ENCODE results near the gene MYO1H. TPM values are rescaled to one million over a fixed set of nuclear protein-coding genes. Genes with fewer than 3 reads are reported as not detected.

Gene MYO1H
- total RNA-seq, 2 experiments from 2014 or later = 0.28 to 0.59 TPM

- peaks cover 3% of the 10 kb centered on the region for H3K4me1 ChIP-seq (ENCODE audit: insufficient read depth, low read length, poor library complexity, severe bottlenecking)
- H3K27ac ChIP-seq (ENCODE audit: low read depth, low read length, poor library complexity, severe bottlenecking) = no peak overlapping the region
- no peaks in the 10 kb centered on the region for H3K9me3 ChIP-seq (ENCODE audit: low read length)
- intact Hi-C loops (cut with micrococcal nuclease; ENCODE audit: unreplicated experiment) = loop anchor here (5.0 kb wide), 1 partner anchor 275 kb away; no protein-coding TSS in a partner anchor
- no peak overlapping the region for H3K4me3 ChIP-seq (ENCODE audit: low read depth, low read length, poor library complexity, severe bottlenecking)
- no peaks in the 10 kb centered on the region for H3K9me2 ChIP-seq (ENCODE audit: insufficient read depth, low read length)
- no peaks in the 10 kb centered on the region for H3K36me3 ChIP-seq (ENCODE audit: insufficient read depth, low read length)
- TF ChIP-seq EZH2phosphoT487 (IDR thresholded peaks at IDR 0.05; ENCODE audit: borderline replicate concordance, low read depth, low read length) = no peak
- TF ChIP-seq, protein P1, sequence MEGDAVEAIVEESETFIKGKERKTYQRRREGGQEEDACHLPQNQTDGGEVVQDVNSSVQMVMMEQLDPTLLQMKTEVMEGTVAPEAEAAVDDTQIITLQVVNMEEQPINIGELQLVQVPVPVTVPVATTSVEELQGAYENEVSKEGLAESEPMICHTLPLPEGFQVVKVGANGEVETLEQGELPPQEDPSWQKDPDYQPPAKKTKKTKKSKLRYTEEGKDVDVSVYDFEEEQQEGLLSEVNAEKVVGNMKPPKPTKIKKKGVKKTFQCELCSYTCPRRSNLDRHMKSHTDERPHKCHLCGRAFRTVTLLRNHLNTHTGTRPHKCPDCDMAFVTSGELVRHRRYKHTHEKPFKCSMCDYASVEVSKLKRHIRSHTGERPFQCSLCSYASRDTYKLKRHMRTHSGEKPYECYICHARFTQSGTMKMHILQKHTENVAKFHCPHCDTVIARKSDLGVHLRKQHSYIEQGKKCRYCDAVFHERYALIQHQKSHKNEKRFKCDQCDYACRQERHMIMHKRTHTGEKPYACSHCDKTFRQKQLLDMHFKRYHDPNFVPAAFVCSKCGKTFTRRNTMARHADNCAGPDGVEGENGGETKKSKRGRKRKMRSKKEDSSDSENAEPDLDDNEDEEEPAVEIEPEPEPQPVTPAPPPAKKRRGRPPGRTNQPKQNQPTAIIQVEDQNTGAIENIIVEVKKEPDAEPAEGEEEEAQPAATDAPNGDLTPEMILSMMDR (conservative IDR thresholded peaks at IDR 0.05; ENCODE audit: low read length) = peak; percentile 77
- ChIA-PET POLR2A (interaction anchor here (0.7 kb wide), 1 partner anchor 126 kb away, joined by 4 read pairs; no protein-coding TSS in a partner anchor), CTCF (ENCODE audit: unreplicated experiment) (no interaction called here)
- H3K79me2 ChIP-seq (ENCODE audit: insufficient read depth, low read depth, low read length) = no peaks in the 10 kb centered on the region
- DNase-seq (ENCODE audit: low spot score) = peak; percentile 57
- H3K4me2 ChIP-seq (ENCODE audit: low read length) = no peak overlapping the region
- no peaks in the 10 kb centered on the region for H4K20me1 ChIP-seq (ENCODE audit: insufficient read depth, low read length)
- BruUV-seq (replicated peaks) = no TSS peak
- H2AFZ ChIP-seq (ENCODE audit: low read length) = no peak overlapping the region
Observed at GRCh38 chr12:109387425-109388166, 39.9 kb downstream of the MYO1H start.

GRCh38 chr12:109388167-109388563, 40.5 kb downstream of the MYO1H start:
- BruUV-seq (replicated peaks) = no TSS peak
- no peak for DNase-seq (ENCODE audit: low spot score)
- no peak overlapping the region for H3K27ac ChIP-seq (ENCODE audit: low read depth, low read length, poor library complexity, severe bottlenecking)
- H3K4me3 ChIP-seq (ENCODE audit: low read depth, low read length, poor library complexity, severe bottlenecking) = no peak overlapping the region
- H3K4me2 ChIP-seq (ENCODE audit: low read length) = no peak overlapping the region
- no peak for TF ChIP-seq EZH2phosphoT487 (IDR thresholded peaks at IDR 0.05; ENCODE audit: borderline replicate concordance, low read depth, low read length)
- TF ChIP-seq, protein P1 (conservative IDR thresholded peaks at IDR 0.05; ENCODE audit: low read length) = no peak
- no peaks in the 10 kb centered on the region for H3K79me2 ChIP-seq (ENCODE audit: insufficient read depth, low read depth, low read length)
- H3K4me1 ChIP-seq (ENCODE audit: insufficient read depth, low read length, poor library complexity, severe bottlenecking) = peaks cover 3% of the 10 kb centered on the region
- H3K36me3 ChIP-seq (ENCODE audit: insufficient read depth, low read length) = no peaks in the 10 kb centered on the region
- no peaks in the 10 kb centered on the region for H3K9me2 ChIP-seq (ENCODE audit: insufficient read depth, low read length)
- intact Hi-C loops (cut with micrococcal nuclease; ENCODE audit: unreplicated experiment) = loop anchor here (5.0 kb wide), 1 partner anchor 276 kb away; no protein-coding TSS in a partner anchor
- H4K20me1 ChIP-seq (ENCODE audit: insufficient read depth, low read length) = no peaks in the 10 kb centered on the region
- POLR2A ChIA-PET = no interaction called here
- H2AFZ ChIP-seq (ENCODE audit: low read length) = no peak overlapping the region
- CTCF ChIA-PET (ENCODE audit: unreplicated experiment) = no interaction called here
- H3K9me3 ChIP-seq (ENCODE audit: low read length) = no peaks in the 10 kb centered on the region

DNA sequence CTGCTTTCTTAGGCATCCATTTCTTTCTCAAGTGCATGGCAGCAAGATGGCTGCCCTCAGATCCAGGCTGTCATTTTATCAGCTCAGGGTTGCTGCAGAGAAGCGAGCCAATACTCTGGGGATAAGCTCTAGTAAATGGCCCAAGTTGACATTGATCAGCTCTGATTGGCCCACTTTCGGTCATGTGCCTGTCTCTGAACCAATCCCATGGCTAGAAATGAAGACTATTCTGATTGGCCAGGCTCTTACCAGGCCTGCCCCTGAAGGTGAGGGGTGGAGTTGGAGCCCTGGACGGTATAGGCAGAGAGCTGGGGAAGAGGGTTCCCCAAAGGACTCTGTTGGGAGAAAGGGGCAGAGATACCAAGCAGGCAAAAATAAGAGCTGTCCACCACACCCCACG, 41.4 kb downstream of the MYO1H start:
- H2AFZ ChIP-seq (ENCODE audit: low read length) = peak overlapping the region; percentile 84
- no peaks in the 10 kb centered on the region for H3K79me2 ChIP-seq (ENCODE audit: insufficient read depth, low read depth, low read length)
- H3K9me3 ChIP-seq (ENCODE audit: low read length) = no peaks in the 10 kb centered on the region
- TF ChIP-seq EZH2phosphoT487 (IDR thresholded peaks at IDR 0.05; ENCODE audit: borderline replicate concordance, low read depth, low read length) = no peak
- no peak overlapping the region for H3K27ac ChIP-seq (ENCODE audit: low read depth, low read length, poor library complexity, severe bottlenecking)
- intact Hi-C loops (cut with micrococcal nuclease; ENCODE audit: unreplicated experiment) = loop anchor here (5.0 kb wide), 1 partner anchor 277 kb away; no protein-coding TSS in a partner anchor
- no peaks in the 10 kb centered on the region for H3K36me3 ChIP-seq (ENCODE audit: insufficient read depth, low read length)
- H3K9me2 ChIP-seq (ENCODE audit: insufficient read depth, low read length) = no peaks in the 10 kb centered on the region
- no TSS peak for BruUV-seq (replicated peaks)
- peaks cover 3% of the 10 kb centered on the region for H3K4me1 ChIP-seq (ENCODE audit: insufficient read depth, low read length, poor library complexity, severe bottlenecking)
- 0 out of 2 replicates have a peak overlapping the region, but pooled peaks have one; percentile 15 for H3K4me2 ChIP-seq (ENCODE audit: low read length)
- peak; percentile 48 for DNase-seq (ENCODE audit: low spot score)
- CTCF ChIA-PET (ENCODE audit: unreplicated experiment) = no interaction called here
- no peak overlapping the region for H3K4me3 ChIP-seq (ENCODE audit: low read depth, low read length, poor library complexity, severe bottlenecking)
- POLR2A ChIA-PET = interaction anchor here (0.5 to 2.0 kb wide), 3 partner anchors 10 to 126 kb away, joined by 3 to 7 read pairs (median 3); no protein-coding TSS in a partner anchor
- H4K20me1 ChIP-seq (ENCODE audit: insufficient read depth, low read length) = no peaks in the 10 kb centered on the region

Measured in OCI-LY7 (cell line).